Activated T-cell treated with anti-CD3 and anti-CD28 coated beads, Interleukin-2, amount 50 U/mL, for 72 hours (primary cell): ENCODE results near the gene GALNT9. TPM values are rescaled to one million over a fixed set of nuclear protein-coding genes. Genes with fewer than 3 reads are reported as not detected.
"Not testable (repeated sequence)": the region's sequence is repeated elsewhere in the genome, so short reads cannot be mapped to it uniquely, and the experiment has no call there.

Source experiments
- ATAC-seq, 2 donors: fragments of 150-1000 bp; cut with Tn5 transposase; replicated peaks in 1 of 2; 2 replicates each; pipeline ENCODE4 v1.10.0; 2021; ENCODE audit warnings: moderate library complexity in 2 of 2, mild to moderate bottlenecking in 1 of 2
- DNase-seq, 2 donors: peaks; one replicate each; pipeline ENCODE4 v3.0.0; 2021 to 2022; ENCODE audit warnings: mixed read lengths in 1 of 2
- H3K27ac Mint-ChIP-seq: one replicate; pipeline ENCODE4 v1.8.0; 2022; ENCODE audit warnings: mild to moderate bottlenecking, moderate library complexity, mixed read lengths
- H3K27me3 Mint-ChIP-seq: one replicate; pipeline ENCODE4 v1.8.0; 2022; ENCODE audit warnings: low read depth, mixed read lengths
- H3K36me3 Mint-ChIP-seq, 2 donors: one replicate each; pipeline ENCODE4 v1.8.0; 2022; ENCODE audit warnings: mixed read lengths in 2 of 2, mild to moderate bottlenecking in 1 of 2; ENCODE audit not compliant: insufficient read depth in 2 of 2
- H3K4me1 Mint-ChIP-seq: one replicate; pipeline ENCODE4 v1.8.0; 2022; ENCODE audit warnings: low read depth, mixed read lengths
- H3K4me3 Mint-ChIP-seq, 2 donors: one replicate each; pipeline ENCODE4 v1.8.0; 2022; ENCODE audit warnings: mild to moderate bottlenecking in 2 of 2, mixed read lengths in 2 of 2, moderate library complexity in 2 of 2
- H3K9me3 Mint-ChIP-seq, 2 donors: one replicate each; pipeline ENCODE4 v1.8.0; 2022; ENCODE audit warnings: mixed read lengths in 2 of 2
- total RNA-seq, 2 donors: library from RNA; stranded (reverse); gene quantifications; one replicate each; pipeline ENCODE4 v1.2.3, GENCODE V29; 2022

GALNT9 gene
- total RNA-seq, 2 donors from 2014 or later: 0.42 to 0.53 TPM

DNA sequence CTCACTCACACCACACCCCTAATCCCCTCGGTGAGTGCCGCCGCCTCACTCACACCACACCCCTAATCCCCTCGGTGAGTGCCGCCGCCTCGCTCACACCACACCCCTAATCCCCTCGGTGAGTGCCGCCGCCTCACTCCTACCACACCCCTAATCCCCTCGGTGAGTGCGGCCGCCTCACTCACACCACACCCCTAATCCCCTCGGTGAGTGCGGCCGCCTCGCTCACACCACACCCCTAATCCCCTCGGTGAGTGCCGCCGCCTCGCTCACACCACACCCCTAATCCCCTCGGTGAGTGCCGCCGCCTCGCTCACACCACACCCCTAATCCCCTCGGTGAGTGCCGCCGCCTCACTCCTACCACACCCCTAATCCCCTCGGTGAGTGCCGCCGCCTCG is 179.9 kb downstream of the GALNT9 start:
- not testable (repeated sequence) for H3K9me3 Mint-ChIP-seq, H3K36me3 Mint-ChIP-seq, DNase-seq, H3K4me3 Mint-ChIP-seq, H3K27ac Mint-ChIP-seq, ATAC-seq, H3K27me3 Mint-ChIP-seq
- H3K4me1 Mint-ChIP-seq: peaks cover 18% of the 10 kb centered on the region

DNA sequence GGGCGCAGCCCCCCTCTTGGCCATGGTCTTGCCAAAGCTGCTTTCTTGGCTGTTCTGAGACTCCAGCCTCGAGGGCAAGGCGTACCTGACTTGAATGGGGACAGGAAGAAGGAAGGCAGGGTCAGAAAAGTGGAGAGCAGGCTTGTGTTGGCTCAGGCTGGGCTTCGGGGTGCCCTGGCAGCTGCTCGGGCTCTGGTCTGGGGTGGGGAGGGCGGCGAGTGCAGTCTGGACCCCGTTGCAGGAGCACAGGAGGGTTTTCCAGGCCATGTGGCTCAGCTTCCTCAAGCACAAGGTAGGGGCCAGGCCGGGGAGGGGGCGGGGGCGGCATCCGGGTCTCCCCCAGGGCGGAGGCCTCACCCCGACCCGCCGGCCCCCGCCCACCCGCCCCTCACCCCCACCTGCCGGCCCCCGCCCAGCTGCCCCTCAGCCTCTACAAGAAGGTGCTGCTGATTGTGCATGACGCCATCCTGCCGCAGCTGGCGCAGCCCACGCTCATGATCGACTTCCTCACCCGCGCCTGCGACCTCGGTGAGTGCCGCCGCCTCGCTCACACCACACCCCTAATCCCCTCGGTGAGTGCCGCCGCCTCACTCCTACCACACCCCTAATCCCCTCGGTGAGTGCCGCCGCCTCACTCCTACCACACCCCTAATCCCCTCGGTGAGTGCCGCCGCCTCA is 180.9 kb downstream of the GALNT9 start:
- no peak overlapping the region for H3K4me3 Mint-ChIP-seq
- ATAC-seq: no peak
- H3K27ac Mint-ChIP-seq: no peak overlapping the region
- DNase-seq: no peak
- H3K36me3 Mint-ChIP-seq: peaks cover 0 to 2% of the 10 kb centered on the region in 2 donors
- no peaks in the 10 kb centered on the region for H3K9me3 Mint-ChIP-seq
- no peaks in the 10 kb centered on the region for H3K27me3 Mint-ChIP-seq
- peaks cover 18% of the 10 kb centered on the region for H3K4me1 Mint-ChIP-seq

DNA sequence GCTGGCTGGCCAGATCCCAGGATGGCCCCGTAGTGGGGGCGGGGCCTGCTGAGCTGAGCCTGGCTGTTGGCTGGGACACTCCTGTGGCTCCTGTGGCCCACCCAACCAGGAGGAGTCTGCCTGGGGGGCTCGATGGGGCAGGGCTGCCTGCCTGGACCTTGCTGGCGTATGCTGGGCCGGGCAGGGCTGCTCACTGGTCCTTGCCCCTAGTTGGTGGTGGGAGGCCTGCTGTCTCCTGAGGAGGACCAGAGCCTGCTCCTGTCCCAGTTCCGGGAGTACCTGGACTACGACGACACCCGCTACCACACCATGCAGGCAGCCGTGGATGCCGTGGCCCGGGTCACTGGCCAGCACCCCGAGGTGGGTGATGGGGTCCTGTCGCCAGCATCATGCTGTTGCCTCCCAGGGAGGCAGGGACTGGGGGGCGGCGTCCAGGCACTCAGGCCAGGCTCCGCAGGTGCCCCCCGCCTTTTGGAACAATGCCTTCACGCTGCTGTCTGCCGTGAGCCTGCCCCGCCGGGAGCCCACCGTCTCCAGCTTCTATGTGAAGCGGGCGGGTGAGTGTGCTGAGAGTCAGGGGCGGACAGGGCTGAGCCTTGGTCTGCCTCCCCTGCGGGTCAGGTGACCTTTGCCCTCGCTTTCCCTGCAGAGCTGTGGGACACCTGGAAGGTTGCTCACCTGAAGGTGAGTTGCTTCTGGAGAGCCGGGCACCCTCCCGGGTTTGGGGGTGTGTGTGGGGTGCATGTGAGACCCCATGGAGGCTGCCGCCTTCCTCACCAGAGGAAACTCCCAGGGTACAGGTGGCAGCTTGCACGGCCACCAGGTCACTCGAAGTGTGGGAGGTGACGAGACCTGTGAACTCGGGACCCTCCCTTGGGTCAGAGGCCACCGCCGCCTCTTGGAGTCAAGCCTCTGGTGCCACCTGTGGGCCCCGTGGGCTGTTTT is 181.7 kb downstream of the GALNT9 start:
- Mint-ChIP-seq H3K9me3 (no peaks in the 10 kb centered on the region), H3K4me3 (no peak overlapping the region), H3K4me1 (peaks cover 23% of the 10 kb centered on the region), H3K27me3 (no peaks in the 10 kb centered on the region), H3K27ac (no peak overlapping the region), H3K36me3 (peaks cover 2% of the 10 kb centered on the region in 2 donors)
- DNase-seq (no peak), ATAC-seq (no peak)

DNA sequence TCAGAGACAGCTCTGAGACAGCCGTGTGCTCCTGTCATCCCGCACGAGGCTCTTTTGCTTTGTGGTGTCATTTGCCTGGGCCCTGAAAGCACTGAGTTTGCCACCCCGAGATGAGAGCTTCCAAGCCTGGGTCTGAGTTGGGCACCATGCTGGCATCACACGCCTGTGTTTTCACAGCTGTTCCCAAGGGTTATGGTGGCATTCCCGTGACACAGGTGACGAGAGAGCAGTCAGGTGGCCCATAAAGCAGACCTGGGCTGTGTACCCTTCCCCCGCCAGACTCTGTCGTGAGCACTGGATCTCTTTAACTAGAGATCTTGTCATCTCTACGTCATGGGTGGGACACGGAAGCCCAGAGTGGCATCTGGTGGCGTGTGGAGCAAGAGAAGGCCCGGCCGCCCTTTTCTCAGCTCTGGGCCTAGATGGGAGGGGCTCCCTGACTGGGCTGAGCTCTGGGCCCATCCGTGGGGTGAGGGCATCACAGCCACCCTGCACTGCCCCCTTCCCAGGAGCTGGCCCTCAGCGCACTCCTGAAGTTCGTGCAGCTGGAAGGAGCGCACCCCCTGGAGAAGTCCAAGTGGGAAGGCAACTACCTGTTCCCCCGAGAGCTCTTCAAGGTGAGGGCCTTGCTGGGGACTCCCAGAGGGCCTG is 182.5 kb downstream of the GALNT9 start:
- Mint-ChIP-seq H3K27me3 (no peaks in the 10 kb centered on the region), H3K27ac (no peak overlapping the region), H3K4me3 (no peak overlapping the region), H3K9me3 (no peaks in the 10 kb centered on the region), H3K36me3 (peaks cover 2% of the 10 kb centered on the region in 2 donors), H3K4me1 (peaks cover 29% of the 10 kb centered on the region)
- ATAC-seq (no peak), DNase-seq (no peak)

Other genes starting within 250 kb of the GALNT9 start
- 10 to 100 TPM; 18.3 to 23.4 TPM for gene DDX51, start 185.3 kb downstream of the GALNT9 start, total RNA-seq
- gene NOC4L, start 185.1 kb downstream of the GALNT9 start, total RNA-seq: 10 to 100 TPM; 19.4 to 21.2 TPM
- gene FBRSL1, start 160.6 kb upstream of the GALNT9 start, total RNA-seq: 10 to 100 TPM; 37.0 to 42.7 TPM